IMR-90 (cell line): Measurements from ENCODE around the gene PHOSPHO2. TPM values are rescaled to one million over a fixed set of nuclear protein-coding genes. Genes with fewer than 3 reads are reported as not detected.

Experiments
- ATAC-seq: fragments of 200-7000 bp; cut with Tn5 transposase; 2 replicates; pipeline ENCODE4 v1.9.1; 2020; ENCODE audit warnings: low read depth, mild to moderate bottlenecking, moderate library complexity
- BruUV-seq: library from RNA; stranded (reverse); fragments of 400-500 nt; replicated peaks from 2 replicates; lab custom pipeline; 2021; lab: Mats Ljungman, UMichigan
- CTCF ChIA-PET: fragments of 300-600 bp; formaldehyde crosslinking; extraction: SDS; loops from one replicate; lab custom pipeline; 2021; ENCODE audit warnings: antibody characterized with exemption; lab: Yijun Ruan, JAX
- POLR2A ChIA-PET: fragments of 300-600 bp; sonication (Branson Sonifier 250); formaldehyde crosslinking; loops from one replicate; lab custom pipeline; 2022; ENCODE audit warnings: antibody characterized with exemption; ENCODE audit not compliant: unreplicated experiment; lab: Charles Lee
- DNase-seq: peaks from one replicate; pipeline ENCODE4 v3.0.0; 2013
- H2AFZ ChIP-seq: replicated peaks from 2 replicates; pipeline ENCODE3; 2013; ENCODE audit warnings: low read length, mild to moderate bottlenecking; ENCODE audit not compliant: poor library complexity
- H2AK5ac ChIP-seq: 2 replicates; pipeline ENCODE4 v1.6.1; 2013; ENCODE audit warnings: low read depth, low read length, inconsistent platforms
- H2AK9ac ChIP-seq: replicated peaks from 2 replicates; pipeline ENCODE3; 2013; ENCODE audit warnings: mild to moderate bottlenecking, low read depth, low read length, moderate library complexity; ENCODE audit not compliant: poor library complexity
- H2BK120ac ChIP-seq: 2 replicates; pipeline ENCODE4 v1.6.1; 2013; ENCODE audit warnings: low read depth, low read length, inconsistent platforms
- H2BK15ac ChIP-seq: 3 replicates; pipeline ENCODE4 v1.6.1; 2013; ENCODE audit warnings: low read depth, low read length, inconsistent platforms
- H2BK20ac ChIP-seq: 2 replicates; pipeline ENCODE4 v1.6.1; 2013; ENCODE audit warnings: low read depth, mild to moderate bottlenecking, inconsistent platforms, low read length, moderate library complexity
- H2BK5ac ChIP-seq: 2 replicates; pipeline ENCODE4 v1.6.1; 2013; ENCODE audit warnings: mild to moderate bottlenecking, low read depth, low read length, inconsistent platforms; ENCODE audit not compliant: poor library complexity, severe bottlenecking
- H3K14ac ChIP-seq: replicated peaks from 2 replicates; pipeline ENCODE4 v1.6.1; 2013; ENCODE audit warnings: low read depth, low read length, inconsistent platforms
- H3K18ac ChIP-seq: 2 replicates; pipeline ENCODE4 v1.6.1; 2013; ENCODE audit warnings: low read depth, low read length, control low read depth
- H3K23ac ChIP-seq: 2 replicates; pipeline ENCODE4 v1.6.1; 2013; ENCODE audit warnings: low read depth, low read length, inconsistent platforms
- H3K27ac ChIP-seq: 2 replicates; pipeline ENCODE4 v1.5.1; 2013; ENCODE audit warnings: mild to moderate bottlenecking, control low read depth, low read length; ENCODE audit not compliant: insufficient read depth
- H3K27me3 ChIP-seq: 2 replicates; pipeline ENCODE4 v1.6.1; 2013; ENCODE audit warnings: low read length; ENCODE audit not compliant: control insufficient read depth, insufficient read depth
- H3K36me3 ChIP-seq: 2 replicates; pipeline ENCODE4 v1.6.1; 2013; ENCODE audit warnings: low read length, mixed read lengths; ENCODE audit not compliant: control insufficient read depth, insufficient read depth
- H3K4ac ChIP-seq: 2 replicates; pipeline ENCODE4 v1.6.1; 2013; ENCODE audit warnings: low read depth, low read length, inconsistent platforms
- H3K4me1 ChIP-seq: 2 replicates; pipeline ENCODE4 v1.6.1; 2013; ENCODE audit warnings: low read length, mixed read lengths; ENCODE audit not compliant: control insufficient read depth, insufficient read depth
- H3K4me2 ChIP-seq: 2 replicates; pipeline ENCODE4 v1.6.1; 2013; ENCODE audit warnings: low read depth, mild to moderate bottlenecking, control low read depth, low read length, moderate library complexity
- H3K4me3 ChIP-seq: 2 replicates; pipeline ENCODE4 v1.5.1; 2013; ENCODE audit warnings: low read depth, mild to moderate bottlenecking, control low read depth, low read length, moderate library complexity; ENCODE audit not compliant: insufficient read depth
- H3K56ac ChIP-seq: 2 replicates; pipeline ENCODE4 v1.6.1; 2013; ENCODE audit warnings: low read length, inconsistent platforms; ENCODE audit not compliant: insufficient read depth; ENCODE audit errors: extremely low read depth
- H3K79me1 ChIP-seq, 2 experiments: 2 replicates each; pipeline ENCODE4 v1.6.1; 2013; ENCODE audit warnings: low read length in 2 of 2, inconsistent platforms in 1 of 2, low read depth in 1 of 2
- H3K9ac ChIP-seq: 2 replicates; pipeline ENCODE4 v1.6.1; 2013; ENCODE audit warnings: low read depth, low read length, control low read depth
- H3K9me1 ChIP-seq: 2 replicates; pipeline ENCODE4 v1.6.1; 2013; ENCODE audit warnings: low read length, inconsistent platforms; ENCODE audit not compliant: insufficient read depth
- H3K9me3 ChIP-seq: 2 replicates; pipeline ENCODE4 v1.6.1; 2013; ENCODE audit warnings: low read length; ENCODE audit not compliant: control insufficient read depth, insufficient read depth
- H4K20me1 ChIP-seq: 2 replicates; pipeline ENCODE4 v1.6.1; 2013; ENCODE audit warnings: low read length, inconsistent platforms; ENCODE audit not compliant: insufficient read depth
- H4K5ac ChIP-seq: 2 replicates; pipeline ENCODE4 v1.6.1; 2013; ENCODE audit warnings: mild to moderate bottlenecking, low read depth, low read length, control low read depth
- H4K8ac ChIP-seq, 2 experiments: 2 replicates each; pipeline ENCODE4 v1.6.1; 2013; ENCODE audit warnings: low read depth in 2 of 2, low read length in 2 of 2, control low read depth in 1 of 2, inconsistent platforms in 1 of 2
- H4K91ac ChIP-seq: 2 replicates; pipeline ENCODE4 v1.6.1; 2013; ENCODE audit warnings: low read depth, low read length, inconsistent platforms; ENCODE audit not compliant: insufficient read depth
- BHLHE40 ChIP-seq: fragments of 150-350 bp; IDR thresholded peaks from 2 replicates; pipeline ENCODE4 v1.6.1; 2016; ENCODE audit warnings: mild to moderate bottlenecking, low read depth, low read length
- CEBPB ChIP-seq: IDR thresholded peaks from 2 replicates; pipeline ENCODE4 v1.6.1; 2012; ENCODE audit warnings: low read depth, low read length, improper control_type of control experiment
- CHD1 ChIP-seq: IDR thresholded peaks from 2 replicates; pipeline ENCODE4 v1.6.1; 2012; ENCODE audit warnings: low read depth, low read length, improper control_type of control experiment
- CTCF ChIP-seq: conservative IDR thresholded peaks from 2 replicates; pipeline ENCODE4 v1.5.1; 2012; ENCODE audit warnings: mild to moderate bottlenecking, low read depth, low read length, improper control_type of control experiment
- ELK1 ChIP-seq: fragments of 150-350 bp; IDR thresholded peaks from 2 replicates; pipeline ENCODE4 v1.6.1; 2016; ENCODE audit warnings: low read depth, mild to moderate bottlenecking, low read length, moderate library complexity, borderline replicate concordance
- FOS ChIP-seq: fragments of 150-350 bp; IDR thresholded peaks from 2 replicates; pipeline ENCODE4 v1.6.1; 2016; ENCODE audit warnings: low read depth, low read length
- MAFK ChIP-seq: IDR thresholded peaks from 2 replicates; pipeline ENCODE4 v1.6.1; 2012; ENCODE audit warnings: low read depth, low read length, improper control_type of control experiment
- MAZ ChIP-seq: IDR thresholded peaks from 2 replicates; pipeline ENCODE4 v1.6.1; 2012; ENCODE audit warnings: low read depth, mild to moderate bottlenecking, low read length, improper control_type of control experiment, moderate library complexity, borderline replicate concordance
- MXI1 ChIP-seq: IDR thresholded peaks from 2 replicates; pipeline ENCODE4 v1.6.1; 2012; ENCODE audit warnings: low read depth, mild to moderate bottlenecking, low read length, moderate library complexity, borderline replicate concordance
- NFE2L2 ChIP-seq: fragments of 150-350 bp; IDR thresholded peaks from 2 replicates; pipeline ENCODE4 v1.6.1; 2016; ENCODE audit warnings: low read depth, mild to moderate bottlenecking, low read length
- POLR2A ChIP-seq: IDR thresholded peaks from 2 replicates; pipeline ENCODE4 v1.6.1; 2012; ENCODE audit warnings: mild to moderate bottlenecking, low read depth, low read length
- RAD21 ChIP-seq: IDR thresholded peaks from 2 replicates; pipeline ENCODE4 v1.6.1; 2012; ENCODE audit warnings: low read length, improper control_type of control experiment
- RCOR1 ChIP-seq: IDR thresholded peaks from 2 replicates; pipeline ENCODE4 v1.6.1; 2012; ENCODE audit warnings: mild to moderate bottlenecking, low read length, improper control_type of control experiment; ENCODE audit not compliant: insufficient replicate concordance
- RFX5 ChIP-seq: IDR thresholded peaks from 2 replicates; pipeline ENCODE4 v1.8.0; 2012; ENCODE audit warnings: low read depth, mild to moderate bottlenecking, low read length, moderate library complexity
- SMC3 ChIP-seq: fragments of 150-350 bp; IDR thresholded peaks from 2 replicates; pipeline ENCODE4 v1.6.1; 2016; ENCODE audit warnings: low read depth, mild to moderate bottlenecking, antibody characterized with exemption, low read length, moderate library complexity
- WGBS, 2 experiments: methylation state at CpG; one replicate each; pipeline versions ENCODE4 v1.1.5 to v1.1.7; 2013; ENCODE audit warnings: missing lambda C conversion rate in 2 of 2; ENCODE audit not compliant: insufficient read length in 1 of 2; ENCODE audit errors: extremely low coverage in 2 of 2; 5-methylcytosine and 5-hydroxymethylcytosine counted together
- dilution Hi-C: fragments of 300-500 bp; cut with HindIII; formaldehyde crosslinking; loops from one replicate; pipeline ENCODE4 v1.14.3; 2018; ENCODE audit warnings: low sequenced_read_pairs; ENCODE audit not compliant: unreplicated experiment
- in situ Hi-C: fragments of 300-500 bp; cut with MboI; formaldehyde crosslinking; loops from 3 replicates; pipeline ENCODE4 v1.14.3; 2019; ENCODE audit warnings: low sequenced_read_pairs, inconsistent platforms, mixed read lengths
- intact Hi-C: fragments of 100-400 bp; cut with micrococcal nuclease; formaldehyde crosslinking; loops from 2 replicates; pipeline ENCODE4 v1.10.0; 2022
- polyA plus RNA-seq, 3 experiments: library from polyadenylated mRNA; depleted of rRNA; stranded (reverse); fragments of >200 nt; gene quantifications; 2 replicates each; pipeline ENCODE4 v1.2.3, GENCODE V29; 2012; ENCODE audit warnings: low replicate concordance in 1 of 3
- total RNA-seq: library from RNA; depleted of rRNA; stranded (reverse); fragments of >200 nt; gene quantifications from 2 replicates; pipeline ENCODE4 v1.2.3, GENCODE V29; 2012
- TF ChIP-seq, protein P1 (sequence below): fragments of 150-350 bp; IDR thresholded peaks from 2 replicates; pipeline ENCODE4 v1.6.1; 2017; ENCODE audit warnings: mild to moderate bottlenecking, antibody characterized with exemption, low read length, low read depth

Gene PHOSPHO2
- total and polyA plus RNA-seq, 2 of the 4 experiments (the other 2 are of a cell fraction): 0.48 to 0.54 TPM

DNA sequence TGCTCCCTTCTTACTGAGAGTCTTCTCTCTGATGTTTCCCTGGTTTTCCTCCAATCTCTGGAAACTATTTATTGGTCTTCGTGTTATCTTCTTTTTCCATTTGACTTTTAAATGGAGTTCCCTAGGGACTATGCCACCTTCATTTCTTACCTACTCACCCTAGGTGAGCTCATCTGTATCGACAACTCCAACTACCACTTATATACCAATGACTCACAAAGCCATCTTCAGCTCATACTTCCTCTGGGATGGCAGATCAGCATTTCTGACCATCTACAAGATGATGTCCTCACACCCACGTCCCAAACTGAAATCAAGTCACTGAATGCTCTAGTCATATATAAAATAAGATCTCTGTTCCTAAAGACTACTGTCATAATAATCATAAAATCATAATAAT lies 40.6 kb upstream of the PHOSPHO2 start:
- no peak overlapping the region for H2AK5ac ChIP-seq
- no peaks in the 10 kb centered on the region for H3K36me3 ChIP-seq
- no peak overlapping the region for H2BK5ac ChIP-seq
- no peak overlapping the region for H2BK120ac ChIP-seq
- no peaks in the 10 kb centered on the region for H3K9me1 ChIP-seq
- dilution Hi-C loops (no loop called here), in situ Hi-C loops (no loop called here), intact Hi-C loops (no loop called here)
- no peak overlapping the region for H4K8ac ChIP-seq
- no CpG with 5 or more reads among the region's 3 CpGs for WGBS, 2 experiments
- DNase-seq: no peak
- no peak overlapping the region for H3K18ac ChIP-seq
- H3K27ac ChIP-seq: no peak overlapping the region
- H3K23ac ChIP-seq: no peak overlapping the region
- no peak overlapping the region for H2AFZ ChIP-seq
- no peak for ATAC-seq
- no peak overlapping the region for H4K5ac ChIP-seq
- no peak overlapping the region for H3K14ac ChIP-seq
- no peak overlapping the region for H3K56ac ChIP-seq
- no peaks in the 10 kb centered on the region for H3K9me3 ChIP-seq
- TF ChIP-seq POLR2A (no peak), CHD1 (no peak), BHLHE40 (no peak), ELK1 (no peak), CEBPB (no peak), NFE2L2 (no peak), RCOR1 (no peak), SMC3 (no peak), RAD21 (no peak), MAZ (no peak), MAFK (no peak), RFX5 (no peak), FOS (no peak), MXI1 (no peak), CTCF (no peak)
- TF ChIP-seq, protein P1, sequence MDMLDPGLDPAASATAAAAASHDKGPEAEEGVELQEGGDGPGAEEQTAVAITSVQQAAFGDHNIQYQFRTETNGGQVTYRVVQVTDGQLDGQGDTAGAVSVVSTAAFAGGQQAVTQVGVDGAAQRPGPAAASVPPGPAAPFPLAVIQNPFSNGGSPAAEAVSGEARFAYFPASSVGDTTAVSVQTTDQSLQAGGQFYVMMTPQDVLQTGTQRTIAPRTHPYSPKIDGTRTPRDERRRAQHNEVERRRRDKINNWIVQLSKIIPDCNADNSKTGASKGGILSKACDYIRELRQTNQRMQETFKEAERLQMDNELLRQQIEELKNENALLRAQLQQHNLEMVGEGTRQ: no peak
- H3K79me1 ChIP-seq: no peaks in the 10 kb centered on the region
- no peak overlapping the region for H3K4me3 ChIP-seq
- H3K4me2 ChIP-seq: no peak overlapping the region
- H3K4me1 ChIP-seq: no peaks in the 10 kb centered on the region
- CTCF ChIA-PET: no interaction called here
- H2BK15ac ChIP-seq: no peak overlapping the region
- H3K27me3 ChIP-seq: peaks cover 1% of the 10 kb centered on the region; the same call in 1 of the 2 replicates
- no peak overlapping the region for H3K4ac ChIP-seq
- H2BK20ac ChIP-seq: no peak overlapping the region
- H2AK9ac ChIP-seq: no peak overlapping the region
- BruUV-seq: no TSS peak
- H3K9ac ChIP-seq: no peak overlapping the region
- H4K20me1 ChIP-seq: no peaks in the 10 kb centered on the region
- H4K91ac ChIP-seq: no peak overlapping the region
- POLR2A ChIA-PET: no interaction called here
